AG09309 (cell line): ENCODE results near the gene GNB2.
A peak's percentile ranks its signal among the peaks of the same experiment; 100 is the strongest.
"Not testable (repeated sequence)": the region's sequence is repeated elsewhere in the genome, so short reads cannot be mapped to it uniquely, and the experiment has no call there.

Experiments used
- DNase-seq: peaks from one replicate; pipeline ENCODE4 v3.0.0-alpha.2; 2010; ENCODE audit warnings: low read depth
- H3K4me3 ChIP-seq: 2 replicates; pipeline ENCODE4 v1.5.1; 2011; ENCODE audit warnings: mild to moderate bottlenecking, low read depth, low read length, moderate library complexity; ENCODE audit not compliant: control insufficient read depth
- TF ChIP-seq, protein P1 (sequence below): IDR thresholded peaks from 2 replicates; pipeline ENCODE4 v1.5.1; 2011; ENCODE audit warnings: mild to moderate bottlenecking, low read depth, low read length, inconsistent platforms; ENCODE audit not compliant: insufficient read depth, control insufficient read depth; ENCODE audit errors: missing control alignments

Gene GNB2

GRCh38 chr7:100723732-100724275 lies 50.3 kb downstream of the GNB2 start:
- no peak for DNase-seq
- TF ChIP-seq, protein P1, sequence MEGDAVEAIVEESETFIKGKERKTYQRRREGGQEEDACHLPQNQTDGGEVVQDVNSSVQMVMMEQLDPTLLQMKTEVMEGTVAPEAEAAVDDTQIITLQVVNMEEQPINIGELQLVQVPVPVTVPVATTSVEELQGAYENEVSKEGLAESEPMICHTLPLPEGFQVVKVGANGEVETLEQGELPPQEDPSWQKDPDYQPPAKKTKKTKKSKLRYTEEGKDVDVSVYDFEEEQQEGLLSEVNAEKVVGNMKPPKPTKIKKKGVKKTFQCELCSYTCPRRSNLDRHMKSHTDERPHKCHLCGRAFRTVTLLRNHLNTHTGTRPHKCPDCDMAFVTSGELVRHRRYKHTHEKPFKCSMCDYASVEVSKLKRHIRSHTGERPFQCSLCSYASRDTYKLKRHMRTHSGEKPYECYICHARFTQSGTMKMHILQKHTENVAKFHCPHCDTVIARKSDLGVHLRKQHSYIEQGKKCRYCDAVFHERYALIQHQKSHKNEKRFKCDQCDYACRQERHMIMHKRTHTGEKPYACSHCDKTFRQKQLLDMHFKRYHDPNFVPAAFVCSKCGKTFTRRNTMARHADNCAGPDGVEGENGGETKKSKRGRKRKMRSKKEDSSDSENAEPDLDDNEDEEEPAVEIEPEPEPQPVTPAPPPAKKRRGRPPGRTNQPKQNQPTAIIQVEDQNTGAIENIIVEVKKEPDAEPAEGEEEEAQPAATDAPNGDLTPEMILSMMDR, result no peak
- no peak overlapping the region for H3K4me3 ChIP-seq

DNA sequence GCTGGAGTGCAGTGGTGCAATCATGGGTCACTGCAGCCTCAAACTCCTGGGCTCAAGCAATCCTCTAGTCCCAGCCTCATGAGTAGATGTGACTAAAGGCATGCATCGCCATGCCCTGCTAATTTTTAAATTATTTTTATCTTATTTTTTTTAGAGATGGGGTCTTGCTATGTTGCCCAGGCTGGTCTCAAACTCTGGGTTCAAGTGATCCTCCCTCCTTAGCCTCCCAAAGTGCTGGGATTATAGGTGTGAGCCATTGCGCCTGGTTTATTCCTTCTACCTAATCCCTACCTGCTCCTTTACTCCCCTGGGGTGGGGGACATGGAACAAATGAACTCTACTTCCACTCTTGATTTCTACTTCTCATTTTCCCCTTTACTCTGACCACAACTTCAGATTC lies 50.8 kb downstream of the GNB2 start:
- not testable (repeated sequence) for H3K4me3 ChIP-seq, DNase-seq

DNA sequence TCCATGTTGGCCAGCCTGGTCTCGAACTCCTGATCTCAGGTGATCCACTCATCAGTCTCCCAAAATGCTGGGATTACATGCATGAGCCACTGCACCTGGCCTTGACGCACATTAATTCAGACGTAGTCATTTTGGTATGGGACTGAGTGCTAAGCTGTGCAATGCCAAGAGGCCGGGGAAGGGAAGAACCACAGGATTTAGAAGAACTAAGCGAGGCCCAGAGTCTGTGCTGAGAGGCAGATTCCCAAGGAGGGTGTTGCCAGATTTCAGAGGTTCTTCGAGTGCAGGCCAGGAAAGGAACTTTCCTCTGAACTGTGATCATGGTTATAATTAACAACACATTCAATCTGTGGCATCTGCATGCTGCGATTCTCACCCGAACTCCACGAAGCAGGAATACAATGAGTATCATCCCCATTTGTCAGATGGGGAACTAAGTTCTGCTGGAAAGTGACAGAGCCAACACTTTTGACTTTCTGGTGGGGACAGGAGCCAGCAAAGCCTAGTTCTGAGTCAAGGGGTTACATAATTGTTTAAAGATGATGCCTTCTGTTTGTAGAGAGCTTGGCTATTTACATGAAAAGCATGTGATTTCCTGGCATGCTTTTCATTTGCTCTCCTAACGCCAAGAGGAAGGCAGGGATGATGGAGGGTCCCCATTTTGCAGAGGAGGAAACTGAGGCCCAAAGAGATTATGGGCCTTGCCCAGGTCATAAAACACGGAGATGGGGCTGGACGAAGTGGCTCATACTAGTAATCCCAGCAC lies 53.6 kb downstream of the GNB2 start:
- TF ChIP-seq, protein P1, result no peak
- H3K4me3 ChIP-seq, result no peak overlapping the region
- DNase-seq, result peak; percentile 92

GRCh38 chr7:100728196-100728595 lies 54.7 kb downstream of the GNB2 start:
- TF ChIP-seq, protein P1, result no peak
- no peak for DNase-seq
- H3K4me3 ChIP-seq, result no peak overlapping the region
